RWPE1 (cell line): ENCODE data around the gene NAPSA.
"Not testable (repeated sequence)": the region's sequence is repeated elsewhere in the genome, so short reads cannot be mapped to it uniquely, and the experiment has no call there.

Experiments
- CTCF ChIA-PET: fragments of 350-600 bp; sonication (Branson Sonifier 250); formaldehyde crosslinking; extraction: SDS; loops from one replicate; lab custom pipeline; 2021; lab: Yijun Ruan, JAX
- POLR2A ChIA-PET: fragments of 400-600 bp; formaldehyde crosslinking; extraction: SDS; loops from one replicate; lab custom pipeline; 2020; ENCODE audit warnings: antibody characterized with exemption; ENCODE audit not compliant: low non-redundant PET; lab: Yijun Ruan, JAX
- DNase-seq: peaks from one replicate; pipeline ENCODE4 v3.0.0; 2012; ENCODE audit warnings: low spot score
- H3K27ac ChIP-seq: fragments of 450-650 bp; 2 replicates; pipeline ENCODE4 v1.5.1; 2017
- CTCF ChIP-seq: fragments of 450-650 bp; conservative IDR thresholded peaks from 2 replicates; pipeline ENCODE4 v1.5.1; 2017; ENCODE audit warnings: low read depth, mild to moderate bottlenecking

NAPSA gene

GRCh38 chr19:50352242-50352641, 13.2 kb downstream of the NAPSA start:
- POLR2A ChIA-PET, result no interaction called here
- TF ChIP-seq CTCF, result no peak
- H3K27ac ChIP-seq, result no peak overlapping the region
- DNase-seq, result no peak
- CTCF ChIA-PET, result interaction anchor here (0.6 to 1.1 kb wide), 3 partner anchors 12 to 100 kb away, joined by 3 to 4 read pairs (median 3); no protein-coding TSS in a partner anchor

- DNase-seq, result no peak
- no peak overlapping the region for H3K27ac ChIP-seq
- ChIA-PET CTCF (interaction anchor here (0.5 to 0.8 kb wide), 3 partner anchors 10 to 417 kb away, joined by 3 to 4 read pairs (median 3); no protein-coding TSS in a partner anchor), POLR2A (no interaction called here)
- TF ChIP-seq CTCF, result no peak
Observed at GRCh38 chr19:50349277-50350057, 16.0 kb downstream of the NAPSA start.

GRCh38 chr19:50347089-50347581, 18.3 kb downstream of the NAPSA start:
- DNase-seq, H3K27ac ChIP-seq, POLR2A ChIA-PET: not testable (repeated sequence)
- CTCF ChIA-PET, result interaction anchor here (0.6 kb wide), 1 partner anchor 184 kb away, joined by 3 read pairs; no protein-coding TSS in a partner anchor

GRCh38 chr19:50344661-50345318, 20.6 kb downstream of the NAPSA start:
- no peak overlapping the region for H3K27ac ChIP-seq
- no peak for TF ChIP-seq CTCF
- ChIA-PET CTCF (no interaction called here), POLR2A (no interaction called here)
- no peak for DNase-seq

GRCh38 chr19:50341091-50341564, 24.3 kb downstream of the NAPSA start:
- ChIA-PET POLR2A (no interaction called here), CTCF (no interaction called here)
- no peak for TF ChIP-seq CTCF
- no peak for DNase-seq
- no peak overlapping the region for H3K27ac ChIP-seq

- H3K27ac ChIP-seq, result no peak overlapping the region
- DNase-seq, result no peak
- ChIA-PET POLR2A (no interaction called here), CTCF (interaction anchor here (1.1 kb wide), 1 partner anchor 9 kb away, joined by 3 read pairs; no protein-coding TSS in a partner anchor)
- no peak for TF ChIP-seq CTCF
Observed at GRCh38 chr19:50340331-50340730, 25.1 kb downstream of the NAPSA start.

GRCh38 chr19:50337031-50337430, 28.4 kb downstream of the NAPSA start:
- CTCF ChIA-PET, result not testable (repeated sequence)

More at GRCh38 chr19:50337031-50337430, 28.4 kb downstream of the NAPSA start:
- H3K27ac ChIP-seq, POLR2A ChIA-PET, DNase-seq: not testable (repeated sequence)
